ENCODE data around the gene CARMIL3.
"Not testable (repeated sequence)": the region's sequence is repeated elsewhere in the genome, so short reads cannot be mapped to it uniquely, and the experiment has no call there.

CARMIL3 gene

DNA sequence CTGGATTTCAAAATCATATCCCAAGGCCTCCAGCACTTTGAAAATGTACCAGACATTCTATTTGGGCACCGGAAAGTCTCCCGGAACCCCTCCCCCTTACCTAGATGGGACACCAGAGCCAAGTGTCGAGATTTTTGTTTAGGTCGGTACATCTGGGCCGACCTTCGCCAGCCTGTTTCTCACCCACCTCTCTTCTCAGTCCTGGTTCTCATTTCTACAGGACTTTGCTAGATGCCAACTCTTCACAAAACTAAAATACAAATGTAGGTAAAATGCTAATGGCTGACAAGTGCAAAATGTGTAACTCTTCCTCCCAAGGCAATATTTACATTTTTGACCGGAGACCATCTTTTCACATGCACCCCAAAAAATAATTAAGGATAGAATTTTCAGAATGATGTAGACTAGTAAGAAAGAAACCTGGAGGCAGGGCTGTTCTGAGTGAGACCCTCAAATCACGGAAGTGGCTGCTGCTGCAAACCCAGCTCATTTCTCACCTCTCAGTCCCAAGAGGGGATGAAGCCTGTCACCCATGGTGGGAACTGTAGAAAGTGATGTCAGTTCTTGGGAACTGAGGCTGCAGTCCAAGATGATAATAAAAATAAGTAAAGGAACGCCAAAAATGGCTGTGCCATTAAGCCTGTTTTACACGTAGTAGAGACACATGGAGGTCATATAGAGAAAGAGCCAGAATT, 14.7 kb upstream of the CARMIL3 start:
- in situ Hi-C loops (cut with MboI; ENCODE audit: low sequenced_read_pairs): not testable (repeated sequence)

GRCh38 chr14:24037658-24038037, 14.2 kb upstream of the CARMIL3 start:
- in situ Hi-C loops (cut with MboI; ENCODE audit: low sequenced_read_pairs): no loop called here

GRCh38 chr14:24038686-24039085, 13.1 kb upstream of the CARMIL3 start:
- in situ Hi-C loops (cut with MboI; ENCODE audit: low sequenced_read_pairs): no loop called here

DNA sequence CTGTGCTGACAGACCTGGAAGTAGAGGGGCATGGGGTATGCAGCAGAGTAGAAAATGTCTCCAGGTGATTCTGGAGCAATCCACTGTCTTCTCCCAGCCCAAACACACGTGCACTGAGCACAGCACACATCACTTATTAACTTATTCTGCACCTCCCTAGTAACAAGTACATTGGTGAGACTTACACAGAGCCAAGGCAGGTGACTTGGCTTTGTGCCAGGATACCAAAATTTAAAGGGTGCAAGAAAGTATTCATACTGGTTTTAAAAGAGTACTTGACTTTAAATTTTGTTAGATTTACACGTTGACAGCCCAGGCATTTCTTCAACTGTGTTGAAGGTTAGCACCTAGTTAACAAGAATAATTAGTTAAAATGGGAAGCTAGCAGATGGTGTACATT, 11.1 kb upstream of the CARMIL3 start:
- in situ Hi-C loops (cut with MboI; ENCODE audit: low sequenced_read_pairs): no loop called here

- in situ Hi-C loops (cut with MboI; ENCODE audit: low sequenced_read_pairs): no loop called here
Observed at GRCh38 chr14:24042746-24043145, 9.1 kb upstream of the CARMIL3 start.

DNA sequence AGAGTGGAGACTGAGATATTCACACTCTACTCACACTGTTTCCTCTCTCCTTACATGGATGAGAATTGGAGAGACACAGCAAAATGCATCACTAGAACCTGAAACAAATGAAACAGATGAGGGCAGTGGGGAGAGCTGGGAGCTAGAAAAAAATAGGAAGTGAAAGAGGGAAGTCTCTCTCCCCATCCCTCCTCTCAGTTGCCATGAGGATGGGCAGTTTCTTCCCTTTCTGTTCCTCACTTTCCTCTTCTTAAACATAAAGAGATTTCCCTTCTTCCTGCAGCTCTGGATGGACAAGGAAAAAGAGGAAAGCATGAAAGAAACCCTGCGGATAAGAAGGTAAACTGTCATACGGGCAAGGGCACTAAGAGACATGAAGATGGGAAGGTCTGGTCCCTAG, 2.8 kb upstream of the CARMIL3 start:
- in situ Hi-C loops (cut with MboI; ENCODE audit: low sequenced_read_pairs): not testable (repeated sequence)

- in situ Hi-C loops (cut with MboI; ENCODE audit: low sequenced_read_pairs): not testable (repeated sequence)
Observed at GRCh38 chr14:24050753-24051152, 1.1 kb upstream of the CARMIL3 start.

- in situ Hi-C loops (cut with MboI; ENCODE audit: low sequenced_read_pairs): no loop called here
Observed at GRCh38 chr14:24051176-24051788, 527 bp upstream of the CARMIL3 start.

DNA sequence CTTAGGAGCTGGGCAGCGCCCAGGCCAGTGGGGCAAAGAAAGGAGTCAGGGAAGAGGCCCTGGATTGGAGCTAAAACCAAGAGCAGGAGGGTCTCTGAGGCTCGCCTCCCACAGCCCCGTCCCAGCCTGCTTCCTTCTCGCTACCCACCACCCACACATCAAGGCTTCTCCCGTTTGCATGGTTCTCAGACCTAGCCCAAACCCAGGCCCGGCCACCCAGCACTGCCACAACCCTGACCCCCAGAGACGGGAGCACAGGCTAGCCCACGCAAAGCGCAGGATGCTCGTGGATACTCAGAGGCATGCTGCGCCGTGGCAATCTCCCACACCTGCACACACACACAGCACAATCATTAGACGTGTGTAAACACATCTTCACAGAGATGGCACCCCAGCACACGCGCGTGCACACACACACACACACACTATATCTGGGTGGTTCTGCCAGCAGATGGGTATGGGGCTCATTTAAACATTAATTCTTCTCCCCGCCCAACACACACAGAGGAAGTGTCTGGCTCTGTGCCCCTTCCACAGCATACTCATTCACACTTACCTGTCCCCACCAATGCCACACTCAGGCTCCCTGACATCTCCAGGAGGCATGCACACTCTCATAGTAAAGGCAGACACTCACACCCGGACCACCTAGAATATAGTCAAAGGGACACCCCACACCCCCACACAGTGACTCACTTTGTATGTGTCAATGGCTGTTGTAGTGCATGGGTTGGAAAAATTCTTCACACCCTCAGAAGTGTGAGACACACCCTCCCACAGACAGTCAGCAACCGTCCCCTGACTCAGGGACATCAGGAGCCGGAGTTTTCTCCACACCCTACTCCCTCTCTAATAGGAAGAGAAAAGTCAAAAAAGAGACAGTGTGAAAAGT, 1.1 kb downstream of the CARMIL3 start:
- in situ Hi-C loops (cut with MboI; ENCODE audit: low sequenced_read_pairs): no loop called here

- in situ Hi-C loops (cut with MboI; ENCODE audit: low sequenced_read_pairs): no loop called here
Observed at GRCh38 chr14:24053548-24054323, 1.9 kb downstream of the CARMIL3 start.

DNA sequence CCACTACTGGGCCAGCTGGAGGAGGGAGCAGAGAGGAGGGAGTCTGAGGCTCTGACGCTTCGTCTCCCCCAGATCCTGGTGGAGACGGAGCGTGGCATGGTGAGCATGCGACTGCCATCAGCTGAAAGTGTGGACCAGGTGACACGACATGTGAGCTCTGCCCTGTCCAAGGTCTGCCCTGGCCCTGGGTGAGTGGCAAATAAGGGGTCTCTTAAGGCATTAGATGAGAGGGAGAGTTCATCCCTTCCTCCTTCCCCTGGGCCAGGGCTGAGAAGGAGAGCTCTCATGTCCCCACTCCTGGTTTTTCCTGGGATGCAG, 2.5 kb downstream of the CARMIL3 start:
- in situ Hi-C loops (cut with MboI; ENCODE audit: low sequenced_read_pairs): no loop called here

DNA sequence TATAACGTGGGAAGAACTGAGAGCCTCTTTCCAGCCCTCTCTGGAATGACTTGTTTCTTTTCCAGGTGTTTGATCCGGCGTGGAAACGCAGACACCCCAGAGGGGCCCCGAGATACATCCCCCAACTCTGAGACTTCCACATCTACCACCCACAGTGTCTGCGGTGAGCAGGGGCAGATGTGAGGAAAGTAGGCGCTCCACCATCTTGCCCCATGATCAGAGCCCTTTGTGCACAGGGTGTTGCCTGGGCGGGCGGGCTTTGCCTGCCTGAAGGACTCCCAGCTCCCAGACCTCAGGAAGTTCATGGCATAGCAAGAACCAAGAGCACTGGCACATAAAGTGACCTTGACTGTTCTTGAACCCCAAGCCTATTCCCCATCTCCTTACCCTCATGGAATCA, 2.8 kb downstream of the CARMIL3 start:
- in situ Hi-C loops (cut with MboI; ENCODE audit: low sequenced_read_pairs): no loop called here

- in situ Hi-C loops (cut with MboI; ENCODE audit: low sequenced_read_pairs): no loop called here
Observed at GRCh38 chr14:24055971-24056799, 4.4 kb downstream of the CARMIL3 start.

- in situ Hi-C loops (cut with MboI; ENCODE audit: low sequenced_read_pairs): no loop called here
Observed at GRCh38 chr14:24056800-24057184, 5.0 kb downstream of the CARMIL3 start.

- in situ Hi-C loops (cut with MboI; ENCODE audit: low sequenced_read_pairs): no loop called here
Observed at GRCh38 chr14:24057271-24057670, 5.5 kb downstream of the CARMIL3 start.

DNA sequence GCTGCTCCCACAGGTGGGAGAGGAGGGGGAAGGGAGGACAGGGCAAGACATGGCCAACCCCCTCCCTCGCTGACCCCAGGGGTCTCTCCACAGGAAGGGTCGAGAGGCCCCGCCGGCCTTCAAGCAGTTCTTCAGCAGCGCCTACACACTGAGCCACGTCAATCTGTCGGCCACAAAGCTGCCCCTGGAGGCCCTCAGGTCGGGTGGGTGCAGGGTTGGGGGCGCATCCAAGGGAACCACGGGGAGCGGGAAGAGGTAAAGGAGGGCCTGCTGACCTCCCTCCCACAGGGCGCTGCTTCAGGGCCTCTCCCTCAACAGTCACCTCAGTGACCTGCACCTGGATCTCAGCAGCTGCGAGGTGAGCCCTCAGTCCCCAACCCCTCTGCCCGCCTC, 6.1 kb downstream of the CARMIL3 start:
- in situ Hi-C loops (cut with MboI; ENCODE audit: low sequenced_read_pairs): no loop called here

GRCh38 chr14:24058260-24058950, 6.6 kb downstream of the CARMIL3 start:
- in situ Hi-C loops (cut with MboI; ENCODE audit: low sequenced_read_pairs): no loop called here

- in situ Hi-C loops (cut with MboI; ENCODE audit: low sequenced_read_pairs): no loop called here
Observed at GRCh38 chr14:24058951-24059475, 7.2 kb downstream of the CARMIL3 start.

- in situ Hi-C loops (cut with MboI; ENCODE audit: low sequenced_read_pairs): no loop called here
Observed at GRCh38 chr14:24059841-24060388, 8.1 kb downstream of the CARMIL3 start.
